Panc1 (cell line): Measurements from ENCODE around the gene EML6. TPM values are rescaled to one million over a fixed set of nuclear protein-coding genes. Genes with fewer than 3 reads are reported as not detected.

Experiments used
- ATAC-seq: fragments of 200-7000 bp; cut with Tn5 transposase; 2 replicates; pipeline ENCODE4 v1.9.1; 2020; ENCODE audit warnings: mild to moderate bottlenecking, moderate library complexity
- BruUV-seq: library from RNA; stranded (reverse); fragments of 400-500 nt; replicated peaks from 2 replicates; lab custom pipeline; 2021; lab: Mats Ljungman, UMichigan
- CTCF ChIA-PET: fragments of 300-600 bp; sonication (Branson Sonifier 250); formaldehyde crosslinking; loops from one replicate; lab custom pipeline; 2022; ENCODE audit warnings: antibody characterized with exemption; lab: Charles Lee
- POLR2A ChIA-PET: fragments of 300-600 bp; sonication (Branson Sonifier 250); formaldehyde crosslinking; loops from one replicate; lab custom pipeline; 2022; ENCODE audit warnings: antibody characterized with exemption; lab: Charles Lee
- DNase-seq: peaks from one replicate; pipeline ENCODE4 v3.0.0-alpha.2; 2010; ENCODE audit warnings: low read depth, low spot score
- H3K27ac ChIP-seq: 2 replicates; pipeline ENCODE4 v1.5.1; 2011; ENCODE audit warnings: mild to moderate bottlenecking, low read length, inconsistent platforms
- H3K27me3 ChIP-seq: fragments of 200-500 bp; sonication (Bioruptor generic); 2 replicates; pipeline ENCODE4 v1.6.0; 2014; ENCODE audit warnings: low read length, inconsistent platforms; ENCODE audit not compliant: control insufficient read depth, insufficient read depth
- H3K36me3 ChIP-seq: fragments of 200-500 bp; sonication (Bioruptor generic); 2 replicates; pipeline ENCODE4 v1.5.1; 2014; ENCODE audit warnings: inconsistent platforms, mild to moderate bottlenecking, low read length, moderate library complexity; ENCODE audit not compliant: control insufficient read depth, insufficient read depth
- H3K4me1 ChIP-seq: 2 replicates; pipeline ENCODE4 v1.5.1; 2011; ENCODE audit warnings: inconsistent platforms, mild to moderate bottlenecking, low read length, moderate library complexity; ENCODE audit not compliant: control insufficient read depth, insufficient read depth
- H3K4me3 ChIP-seq, 2 experiments: 2 replicates each; pipeline ENCODE4 v1.5.1; 2011 to 2012; ENCODE audit warnings: low read depth in 2 of 2, low read length in 2 of 2, mild to moderate bottlenecking in 2 of 2, inconsistent platforms in 1 of 2, moderate library complexity in 1 of 2
- H3K9me3 ChIP-seq: fragments of 200-500 bp; sonication (Bioruptor generic); 2 replicates; pipeline ENCODE4 v1.5.1; 2014; ENCODE audit warnings: low read depth, mild to moderate bottlenecking, inconsistent platforms, low read length, moderate library complexity; ENCODE audit not compliant: control insufficient read depth, insufficient read depth
- CTCF ChIP-seq: fragments of 450-650 bp; IDR thresholded peaks from 2 replicates; pipeline ENCODE4 v1.5.1; 2017; ENCODE audit warnings: mild to moderate bottlenecking
- POLR2AphosphoS5 ChIP-seq: IDR thresholded peaks from 2 replicates; pipeline ENCODE4 v1.6.1; 2012; ENCODE audit warnings: mild to moderate bottlenecking, low read depth, low read length, moderate library complexity
- REST ChIP-seq, 2 experiments: IDR thresholded peaks; 2 replicates each; pipeline ENCODE4 v1.6.1; 2011 to 2012; ENCODE audit warnings: low read depth in 2 of 2, control low read depth in 1 of 2, low read length in 1 of 2, mild to moderate bottlenecking in 1 of 2, moderate library complexity in 1 of 2; ENCODE audit not compliant: insufficient read depth in 1 of 2
- SIN3A ChIP-seq: IDR thresholded peaks from 2 replicates; pipeline ENCODE4 v1.6.1; 2012; ENCODE audit warnings: low read depth, mild to moderate bottlenecking, low read length, moderate library complexity, borderline replicate concordance; ENCODE audit not compliant: insufficient read depth
- TCF7L2 ChIP-seq: IDR thresholded peaks from 2 replicates; pipeline ENCODE4 v1.6.1; 2011; ENCODE audit warnings: mild to moderate bottlenecking, low read depth, low read length, inconsistent platforms
- in situ Hi-C: cut with HindIII; loops from 2 replicates; pipeline ENCODE4 v1.10.0; 2016; ENCODE audit warnings: low sequenced_read_pairs, low pct_unique_long_range_greater_than_20kb
- intact Hi-C: fragments of 100-400 bp; cut with micrococcal nuclease; formaldehyde crosslinking; loops from one replicate; pipeline ENCODE4 v1.10.0; 2022; ENCODE audit not compliant: unreplicated experiment
- total RNA-seq: library from RNA; stranded (reverse); gene quantifications from one replicate; pipeline ENCODE4 v1.2.1, GENCODE V29; 2021; ENCODE audit not compliant: unreplicated experiment

EML6 gene
- total RNA-seq, 1 experiment from 2014 or later = 6.3 TPM

- TF ChIP-seq SIN3A = no peak
- TF ChIP-seq TCF7L2 = no peak
- no peak for TF ChIP-seq POLR2AphosphoS5
- no peak for TF ChIP-seq CTCF
- no peak for TF ChIP-seq REST (IDR thresholded peaks at IDR 0.05; ENCODE audit: insufficient read depth in 1 of 2, low read depth in 2 of 2, low read length in 1 of 2)
- no peak overlapping the region for H3K27ac ChIP-seq
- H3K4me1 ChIP-seq = no peaks in the 10 kb centered on the region
- intact Hi-C loops = no loop called here
- in situ Hi-C loops = no loop called here
- POLR2A ChIA-PET = no interaction called here
- no peak for DNase-seq
- CTCF ChIA-PET = no interaction called here
- no peaks in the 10 kb centered on the region for H3K27me3 ChIP-seq
- no peak for ATAC-seq
- no TSS peak for BruUV-seq
- no peaks in the 10 kb centered on the region for H3K36me3 ChIP-seq
- no peaks in the 10 kb centered on the region for H3K9me3 ChIP-seq
- H3K4me3 ChIP-seq = no peak overlapping the region
Observed at GRCh38 chr2:54738281-54738680, 14.8 kb downstream of the EML6 start.

GRCh38 chr2:54740333-54740732 lies 16.9 kb downstream of the EML6 start:
- ChIA-PET POLR2A (no interaction called here), CTCF (no interaction called here)
- intact Hi-C loops (no loop called here), in situ Hi-C loops (no loop called here)
- H3K27me3 ChIP-seq = no peaks in the 10 kb centered on the region
- DNase-seq (no peak), ATAC-seq (no peak)
- H3K9me3 ChIP-seq = no peaks in the 10 kb centered on the region
- no peak overlapping the region for H3K27ac ChIP-seq
- H3K4me3 ChIP-seq = no peak overlapping the region
- no peak for TF ChIP-seq CTCF
- TF ChIP-seq POLR2AphosphoS5 = no peak
- no peak for TF ChIP-seq REST (IDR thresholded peaks at IDR 0.05; ENCODE audit: insufficient read depth in 1 of 2, low read depth in 2 of 2, low read length in 1 of 2)
- no peak for TF ChIP-seq TCF7L2
- TF ChIP-seq SIN3A = no peak
- H3K4me1 ChIP-seq = no peaks in the 10 kb centered on the region
- H3K36me3 ChIP-seq = no peaks in the 10 kb centered on the region
- BruUV-seq = no TSS peak
